Body of pancreas (tissue), 4 donors: ENCODE results near the gene NEDD4L.

Source experiments
- CTCF ChIP-seq, 7 experiments: fragments of 450-650 bp in 4 of 7; fragments of 200-600 bp in 3 of 7; sonication (generic) in 3 of 7; IDR thresholded peaks; one replicate each; pipeline ENCODE4 v1.5.1; 2016 to 2019; ENCODE audit warnings: antibody characterized with exemption in 7 of 7
- POLR2A ChIP-seq, 3 donors: fragments of 450-650 bp; IDR thresholded peaks; one replicate each; pipeline ENCODE4 v1.6.1; 2016; ENCODE audit warnings: antibody characterized with exemption in 3 of 3, mild to moderate bottlenecking in 2 of 3

GRCh38 chr18:58135183-58135641 is 91.2 kb downstream of the NEDD4L start:
- TF ChIP-seq CTCF (IDR thresholded peaks at IDR 0.05) (no peak), POLR2A (IDR thresholded peaks at IDR 0.05) (no peak)
